Effector memory CD4-positive, alpha-beta T cell (primary cell): ENCODE results near the gene SEBOX.
A peak's percentile ranks its signal among the peaks of the same experiment; 100 is the strongest.
"Not testable (repeated sequence)": the region's sequence is repeated elsewhere in the genome, so short reads cannot be mapped to it uniquely, and the experiment has no call there.

Experiments
- DNase-seq, 3 donors: peaks; one replicate each; pipeline ENCODE4 v3.0.0-alpha.2; 2020
- H3K27ac ChIP-seq: 2 replicates; pipeline ENCODE4 v1.7.0; 2013; ENCODE audit warnings: mild to moderate bottlenecking, low read length, moderate library complexity; ENCODE audit not compliant: insufficient read depth, poor library complexity, severe bottlenecking
- H3K27me3 ChIP-seq: replicated peaks from 2 replicates; pipeline ENCODE4 v1.7.0; 2013; ENCODE audit warnings: mild to moderate bottlenecking, low read length; ENCODE audit not compliant: insufficient read depth, control insufficient read depth, poor library complexity, severe bottlenecking
- H3K36me3 ChIP-seq: 2 replicates; pipeline ENCODE4 v1.7.0; 2013; ENCODE audit warnings: mild to moderate bottlenecking, low read length, moderate library complexity; ENCODE audit not compliant: control insufficient read depth, insufficient read depth
- H3K4me1 ChIP-seq: 2 replicates; pipeline ENCODE4 v1.7.0; 2013; ENCODE audit warnings: low read length, mild to moderate bottlenecking; ENCODE audit not compliant: control insufficient read depth, insufficient read depth, poor library complexity, severe bottlenecking
- H3K4me3 ChIP-seq: 2 replicates; pipeline ENCODE4 v1.7.0; 2013; ENCODE audit warnings: low read length, low read depth, mild to moderate bottlenecking; ENCODE audit not compliant: insufficient read depth, poor library complexity, severe bottlenecking
- H3K9me3 ChIP-seq: 2 replicates; pipeline ENCODE4 v1.7.0; 2013; ENCODE audit warnings: mild to moderate bottlenecking, low read length, moderate library complexity; ENCODE audit not compliant: control insufficient read depth

The SEBOX gene

DNA sequence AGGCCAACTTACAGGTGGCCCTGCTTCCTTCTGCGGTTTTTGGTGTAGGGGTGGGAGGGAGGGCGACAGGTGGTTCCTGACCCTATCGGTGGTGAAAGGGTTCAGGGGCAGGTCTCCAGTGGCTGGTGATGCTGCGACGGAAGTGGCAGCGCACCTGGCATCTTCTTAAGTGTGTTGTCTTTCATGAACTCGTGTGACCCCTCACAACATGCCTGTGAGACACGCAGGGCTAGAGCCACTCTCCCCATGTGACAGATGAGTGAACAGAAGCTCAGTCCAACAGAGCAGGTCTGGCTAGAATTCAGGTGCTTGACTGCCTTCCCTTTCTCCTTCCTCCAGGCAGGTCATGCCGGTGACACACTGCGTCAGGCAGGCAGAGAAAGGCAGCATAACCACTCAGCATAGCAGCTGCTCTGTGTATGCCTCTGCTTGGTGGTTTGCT is 21.5 kb downstream of the SEBOX start:
- Histone ChIP-seq H3K27me3 (no peaks in the 10 kb centered on the region), H3K36me3 (peaks cover 73% of the 10 kb centered on the region), H3K4me1 (no peaks in the 10 kb centered on the region), H3K27ac (no peak overlapping the region), H3K4me3 (no peak overlapping the region), H3K9me3 (no peaks in the 10 kb centered on the region)
- DNase-seq = no peak

DNA sequence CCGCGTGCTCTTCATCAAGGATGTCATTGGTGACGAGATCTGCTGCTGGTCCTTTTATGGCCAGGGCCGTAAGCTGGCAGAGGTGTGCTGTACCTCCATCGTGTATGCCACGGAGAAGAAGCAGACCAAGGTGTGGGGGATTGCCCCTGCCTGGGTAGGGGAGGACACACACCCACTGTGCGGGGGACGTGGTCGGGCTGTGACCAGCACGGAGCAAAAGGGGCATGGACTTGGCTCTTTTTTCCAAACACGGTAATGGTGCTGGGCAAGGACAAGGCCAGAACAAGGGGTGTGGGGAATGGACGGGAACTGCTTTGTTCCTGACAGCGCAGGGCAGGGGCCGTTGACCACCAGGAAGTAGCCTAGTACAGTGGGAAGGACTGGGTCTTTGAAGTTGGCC is 22.7 kb downstream of the SEBOX start:
- no peaks in the 10 kb centered on the region for H3K9me3 ChIP-seq
- H3K4me3 ChIP-seq = no peak overlapping the region
- DNase-seq = no peak
- H3K27me3 ChIP-seq = no peaks in the 10 kb centered on the region
- H3K27ac ChIP-seq = no peak overlapping the region
- peaks cover 62% of the 10 kb centered on the region for H3K36me3 ChIP-seq
- no peaks in the 10 kb centered on the region for H3K4me1 ChIP-seq

DNA sequence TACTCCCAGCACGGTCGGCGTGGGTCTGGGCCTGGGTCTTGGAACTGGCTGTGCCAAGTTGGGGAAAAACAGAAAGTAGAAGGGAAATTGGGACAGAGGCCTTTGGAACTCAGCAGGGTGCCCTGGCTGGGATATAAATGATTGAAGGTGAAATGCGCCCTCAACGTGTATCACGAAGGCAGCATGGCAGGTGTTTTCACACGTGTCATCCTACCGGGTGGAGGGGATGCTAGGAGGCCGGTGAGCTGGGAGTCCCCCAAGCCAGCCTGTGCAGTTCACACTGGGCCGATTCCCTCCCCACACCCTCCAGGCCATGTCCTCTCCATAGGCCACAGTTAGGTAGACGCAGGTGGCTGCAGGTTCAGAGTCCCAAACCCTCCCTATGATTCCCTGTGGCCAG is 23.5 kb downstream of the SEBOX start:
- Histone ChIP-seq H3K4me1 (peaks cover 4% of the 10 kb centered on the region), H3K4me3 (no peak overlapping the region), H3K27me3 (no peaks in the 10 kb centered on the region), H3K27ac (no peak overlapping the region), H3K9me3 (no peaks in the 10 kb centered on the region), H3K36me3 (peaks cover 54% of the 10 kb centered on the region)
- no peak for DNase-seq

DNA sequence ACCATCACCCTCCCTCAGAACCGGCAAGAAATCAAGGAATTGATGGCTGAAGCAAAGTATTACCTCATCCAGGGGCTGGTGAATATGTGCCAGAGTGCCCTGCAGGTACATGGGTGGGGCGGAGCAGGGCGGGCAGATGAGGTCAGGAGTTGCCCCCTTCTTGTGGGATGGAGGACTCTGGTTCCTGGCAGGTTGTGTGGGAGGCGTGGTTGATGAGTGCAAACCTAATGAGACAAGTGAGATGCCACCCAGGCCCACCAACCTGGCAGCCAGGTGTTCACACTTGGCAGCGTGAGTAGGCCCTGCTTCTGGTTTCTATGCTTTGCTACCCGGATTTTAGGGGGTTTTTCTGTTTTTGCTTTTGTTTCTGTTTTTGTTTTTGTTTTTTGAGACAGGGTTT is 24.6 kb downstream of the SEBOX start:
- Histone ChIP-seq H3K4me1 (peaks cover 11% of the 10 kb centered on the region), H3K9me3 (no peaks in the 10 kb centered on the region), H3K36me3 (peaks cover 43% of the 10 kb centered on the region), H3K4me3 (no peak overlapping the region), H3K27me3 (no peaks in the 10 kb centered on the region), H3K27ac (no peak overlapping the region)
- no peak for DNase-seq

DNA sequence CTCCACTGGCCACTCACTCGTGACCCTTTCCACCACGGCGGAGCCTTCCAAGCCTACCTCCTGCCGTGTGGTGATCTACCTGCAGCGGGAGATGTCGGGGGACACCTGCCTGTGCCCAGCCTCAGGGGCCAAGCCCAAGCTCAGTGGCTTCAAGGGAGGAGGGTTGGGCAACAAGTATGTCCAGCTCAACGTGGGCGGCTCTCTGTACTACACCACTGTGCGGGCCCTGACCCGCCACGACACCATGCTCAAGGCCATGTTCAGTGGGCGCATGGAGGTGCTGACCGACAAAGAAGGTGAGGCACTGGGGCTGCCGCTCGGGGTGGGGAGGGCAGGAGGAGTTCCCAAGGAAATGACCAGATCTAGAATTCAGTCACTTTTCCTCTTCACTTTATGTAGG is 25.6 kb downstream of the SEBOX start:
- Histone ChIP-seq H3K36me3 (peaks cover 35% of the 10 kb centered on the region), H3K27ac (no peak overlapping the region), H3K4me3 (no peak overlapping the region), H3K9me3 (no peaks in the 10 kb centered on the region), H3K27me3 (no peaks in the 10 kb centered on the region), H3K4me1 (peaks cover 18% of the 10 kb centered on the region)
- no peak for DNase-seq

DNA sequence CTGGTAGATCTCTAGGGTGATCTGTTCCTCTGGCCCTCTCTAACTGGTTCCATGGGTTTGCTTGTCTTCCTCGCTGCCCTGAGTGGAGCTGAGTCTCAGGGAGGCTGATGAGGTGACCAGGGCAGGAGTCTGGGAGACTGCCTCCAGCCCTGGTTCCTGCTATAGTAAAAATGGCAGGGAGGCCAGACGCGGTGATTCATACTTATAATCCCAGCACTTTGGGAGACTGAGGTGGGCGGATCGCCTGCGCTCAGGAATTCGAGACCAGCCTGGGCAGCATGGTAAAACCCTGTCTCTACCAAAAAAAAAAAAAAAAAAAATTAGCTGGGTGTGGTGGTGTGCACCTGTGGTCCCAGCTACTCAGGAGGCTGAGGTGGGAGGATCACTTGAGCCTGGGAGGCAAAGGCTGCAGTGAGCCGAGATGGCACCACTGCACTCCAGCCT is 26.2 kb downstream of the SEBOX start:
- peaks cover 31% of the 10 kb centered on the region for H3K36me3 ChIP-seq
- peaks cover 18% of the 10 kb centered on the region for H3K4me1 ChIP-seq
- H3K4me3 ChIP-seq, H3K9me3 ChIP-seq, DNase-seq, H3K27ac ChIP-seq, H3K27me3 ChIP-seq: not testable (repeated sequence)

DNA sequence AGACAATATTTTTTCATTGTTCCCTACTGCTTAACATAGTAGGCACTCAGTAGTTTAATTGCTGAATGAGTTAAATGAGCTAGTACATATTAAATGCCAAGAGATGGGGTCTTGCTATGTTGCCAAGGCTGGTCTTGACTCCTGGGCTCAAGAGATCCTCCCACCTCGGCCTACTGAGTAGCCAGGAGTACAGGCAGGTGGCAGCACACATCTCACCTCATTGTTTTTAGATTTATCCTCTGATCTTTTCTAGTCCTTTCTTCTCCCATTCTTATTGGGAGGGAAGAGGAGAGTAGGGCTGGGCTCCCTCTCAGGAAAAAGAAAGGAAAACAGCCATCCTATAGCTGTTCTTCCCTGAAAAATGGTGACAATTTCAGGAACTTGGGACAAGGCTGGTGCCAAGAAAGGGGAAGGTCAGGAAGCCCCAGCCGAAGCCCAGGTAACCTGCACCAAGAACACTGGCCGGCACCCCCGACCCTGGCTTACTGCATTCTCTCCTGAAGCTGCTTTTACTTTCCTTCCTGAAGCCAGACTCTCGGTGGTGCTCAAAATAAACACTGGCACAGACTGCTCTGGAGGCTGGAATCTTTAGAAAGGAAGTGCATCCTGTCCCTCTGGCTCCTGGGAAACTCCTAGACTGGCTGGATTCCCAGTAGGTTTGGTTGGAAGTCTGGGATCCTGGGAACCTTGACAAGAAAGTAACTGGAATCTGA is 26.8 kb downstream of the SEBOX start:
- no peak overlapping the region for H3K27ac ChIP-seq
- H3K36me3 ChIP-seq = peaks cover 30% of the 10 kb centered on the region
- no peaks in the 10 kb centered on the region for H3K9me3 ChIP-seq
- no peaks in the 10 kb centered on the region for H3K27me3 ChIP-seq
- no peak overlapping the region for H3K4me3 ChIP-seq
- H3K4me1 ChIP-seq = peaks cover 18% of the 10 kb centered on the region
- DNase-seq = no peak

DNA sequence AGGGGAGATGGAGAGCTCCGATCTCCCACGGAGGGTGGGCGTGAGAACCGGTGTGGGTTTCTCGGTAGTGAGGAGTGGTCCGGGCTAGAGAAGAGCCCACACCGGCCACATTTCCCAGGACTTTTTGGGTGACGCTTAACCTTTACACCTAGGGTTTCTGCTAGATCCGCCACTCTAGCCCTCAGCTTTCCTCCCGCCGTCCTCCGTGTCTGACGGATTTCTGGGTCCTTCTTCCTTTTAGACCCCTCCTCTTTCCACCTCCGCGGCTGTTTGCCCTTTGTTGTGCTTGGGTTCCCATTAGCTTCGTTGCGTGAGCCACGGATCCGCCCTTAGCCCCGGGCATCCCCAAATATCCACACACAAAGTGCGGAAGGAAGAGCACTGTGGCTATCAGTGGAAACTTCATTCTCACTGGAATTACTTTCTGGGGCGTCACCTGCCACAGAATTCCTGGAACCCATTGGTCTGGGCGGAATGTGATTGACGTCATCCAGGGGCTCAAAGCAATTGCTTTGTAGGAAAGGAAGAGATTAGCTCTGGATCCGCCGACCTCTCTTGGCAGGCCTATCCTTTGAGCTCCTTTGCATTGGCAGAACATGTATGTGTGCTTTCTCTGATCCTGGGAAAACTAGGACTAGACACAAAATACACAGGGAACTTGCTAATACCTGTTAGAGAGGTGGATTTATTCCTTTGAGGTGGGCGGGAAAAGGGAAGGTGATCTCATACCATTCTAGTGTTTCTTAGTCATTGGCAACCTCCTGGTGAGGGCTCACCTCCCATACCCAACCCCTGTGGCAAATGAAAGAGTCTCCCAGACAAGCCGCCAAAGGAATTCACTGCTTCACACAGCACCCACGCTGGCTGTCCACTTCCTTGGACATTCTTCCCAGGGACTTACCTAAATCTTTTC is 28.8 kb downstream of the SEBOX start:
- H3K27ac ChIP-seq = peak overlapping the region; percentile 80
- no peak for DNase-seq
- peak overlapping the region; percentile 85 for H3K4me3 ChIP-seq
- H3K27me3 ChIP-seq = no peaks in the 10 kb centered on the region
- peaks cover 17% of the 10 kb centered on the region for H3K36me3 ChIP-seq
- H3K9me3 ChIP-seq = no peaks in the 10 kb centered on the region
- peaks cover 18% of the 10 kb centered on the region for H3K4me1 ChIP-seq

DNA sequence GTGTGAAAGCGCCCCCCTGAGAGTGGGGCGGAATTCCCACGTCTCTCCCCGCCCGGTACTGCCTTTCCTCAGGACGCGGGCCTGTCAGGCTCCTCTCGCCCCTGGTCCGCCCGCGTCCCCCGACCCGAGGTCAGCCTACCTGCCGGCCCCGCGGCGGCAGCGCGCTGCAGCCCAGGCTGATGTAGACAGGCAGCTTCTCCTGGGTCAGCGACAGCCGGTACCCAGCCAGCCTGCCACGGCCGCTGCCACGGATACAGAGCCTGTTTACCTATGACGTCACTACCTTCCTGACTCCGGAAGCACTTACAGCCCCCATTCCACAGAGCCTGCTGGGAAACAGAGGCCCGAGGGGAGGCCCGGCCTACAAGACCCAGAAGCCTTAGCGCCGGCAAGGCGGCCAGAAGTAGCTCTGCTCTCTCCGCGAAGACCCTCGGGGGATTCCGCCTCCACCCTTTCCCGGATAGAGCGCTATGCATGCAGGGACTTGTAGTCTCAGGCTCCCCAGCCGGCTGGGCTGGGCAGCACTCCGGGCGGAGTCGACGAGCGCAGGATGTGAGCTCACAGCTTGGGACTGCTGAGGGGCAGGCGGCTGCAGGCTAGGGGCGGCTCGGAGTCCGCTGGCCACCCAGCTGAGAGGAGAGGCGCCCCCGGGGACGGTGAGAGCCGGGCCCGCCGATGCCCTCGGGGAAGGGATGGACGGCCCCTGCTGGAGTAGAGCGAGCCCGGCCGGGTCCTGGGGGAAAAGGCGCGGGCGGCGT is 29.6 kb downstream of the SEBOX start, which contains the start of the genes IFT20 and TNFAIP1:
Gene IFT20 (minus strand): TSS at position 272 of the 758 bp plus-strand sequence. CDS start 3,487 bp downstream, outside the sequence.
Gene TNFAIP1 (plus strand): TSS at position 561 of the 758 bp plus-strand sequence. CDS start 3,761 bp downstream, outside the sequence.
- Histone ChIP-seq H3K9me3 (no peaks in the 10 kb centered on the region), H3K27me3 (no peaks in the 10 kb centered on the region), H3K4me1 (peaks cover 18% of the 10 kb centered on the region), H3K27ac (peak within 1 kb of the TSS; percentile 87), H3K4me3 (peak within 1 kb of the TSS; percentile 85), H3K36me3 (peaks cover 13% of the 10 kb centered on the region)
- DNase-seq = peak; percentile 94 to 98 (median 98)
